Dedifferentiated amniotic fluid mesenchymal stem cell (primary cell): ENCODE measurements around the gene HOXA4.

Experiments
- DNase-seq: peaks from one replicate; pipeline ENCODE4 v3.0.0-alpha.2; 2016; ENCODE audit errors: extremely low spot score

The HOXA4 gene

GRCh38 chr7:27158436-27159265 lies 28.1 kb upstream of the HOXA4 start:
- no peak for DNase-seq

GRCh38 chr7:27157702-27158431 lies 27.3 kb upstream of the HOXA4 start:
- no peak for DNase-seq

- no peak for DNase-seq
Observed at GRCh38 chr7:27156916-27157701, 26.6 kb upstream of the HOXA4 start.

- DNase-seq = no peak
Observed at GRCh38 chr7:27156508-27156898, 25.9 kb upstream of the HOXA4 start, which contains the start of gene HOXA7. HOXA7 (minus strand) TSS chr7:27156675; CDS start chr7:27156545, 130 bp downstream.

GRCh38 chr7:27155816-27156507 lies 25.4 kb upstream of the HOXA4 start:
- DNase-seq = no peak

GRCh38 chr7:27154901-27155815 lies 24.6 kb upstream of the HOXA4 start:
- DNase-seq = no peak

GRCh38 chr7:27154369-27154768 lies 23.8 kb upstream of the HOXA4 start:
- DNase-seq = no peak

- no peak for DNase-seq
Observed at GRCh38 chr7:27153526-27153925, 23.0 kb upstream of the HOXA4 start.

GRCh38 chr7:27152816-27153442 lies 22.4 kb upstream of the HOXA4 start:
- DNase-seq = no peak

GRCh38 chr7:27151931-27152815 lies 21.6 kb upstream of the HOXA4 start, which contains the start of gene HOXA3:
HOXA3 (minus strand) TSS chr7:27152583; CDS start chr7:27110640, 41,943 bp downstream.
- no peak for DNase-seq

- DNase-seq = no peak
Observed at GRCh38 chr7:27151341-27151930, 20.9 kb upstream of the HOXA4 start.

GRCh38 chr7:27150568-27151340 lies 20.2 kb upstream of the HOXA4 start:
- peak; percentile 48 for DNase-seq

GRCh38 chr7:27149842-27150567 lies 19.4 kb upstream of the HOXA4 start:
- no peak for DNase-seq

- no peak for DNase-seq
Observed at GRCh38 chr7:27148756-27149641, 18.4 kb upstream of the HOXA4 start.

- no peak for DNase-seq
Observed at GRCh38 chr7:27148031-27148755, 17.6 kb upstream of the HOXA4 start.
